ENCODE results near the gene PHF2.

PHF2 gene

DNA sequence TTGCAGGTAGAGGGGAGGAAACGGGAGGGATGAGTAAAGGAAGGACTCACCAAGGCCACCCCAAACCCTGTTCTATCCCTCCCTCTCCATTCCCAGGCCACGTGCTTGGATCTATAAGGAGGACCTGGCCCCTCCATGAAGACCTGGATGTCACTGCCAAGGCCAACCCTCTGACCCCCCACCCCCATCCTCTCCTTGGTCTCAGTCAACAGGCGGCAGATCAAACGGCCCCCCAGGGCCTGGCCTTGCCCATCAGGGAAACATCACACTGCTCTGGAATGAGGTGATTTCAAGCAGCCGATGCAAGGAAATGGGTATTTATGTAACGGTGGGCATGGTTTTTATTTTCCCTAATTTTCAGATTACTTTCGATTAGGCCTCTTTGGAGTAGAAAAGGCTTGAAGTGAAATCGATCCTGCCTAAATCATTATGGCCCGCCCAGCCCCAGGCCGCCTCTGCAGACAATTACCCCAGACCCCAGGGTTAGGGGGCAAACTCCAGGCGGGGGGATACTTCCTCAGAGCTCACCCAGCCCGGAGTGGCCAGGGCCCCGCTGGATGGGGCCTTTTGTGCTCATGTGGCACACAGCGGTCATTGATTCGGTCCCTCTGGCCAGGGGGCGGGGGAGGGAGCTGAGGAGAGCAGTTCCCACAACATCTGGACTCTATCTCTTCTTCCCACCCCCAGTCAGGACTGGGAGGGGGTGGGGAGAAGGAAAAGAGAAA lies 125.3 kb downstream of the PHF2 start:
- no peak for DNase-seq (ENCODE audit: low read depth in 2 of 2)

- no peak for DNase-seq (ENCODE audit: low read depth in 2 of 2)
Observed at GRCh38 chr9:93702261-93702660, 125.9 kb downstream of the PHF2 start.

GRCh38 chr9:93708289-93708986 lies 132.1 kb downstream of the PHF2 start:
- no peak for DNase-seq (ENCODE audit: low read depth in 2 of 2)

- DNase-seq (ENCODE audit: low read depth in 2 of 2), result no peak
Observed at GRCh38 chr9:93708987-93709302, 132.6 kb downstream of the PHF2 start.

DNA sequence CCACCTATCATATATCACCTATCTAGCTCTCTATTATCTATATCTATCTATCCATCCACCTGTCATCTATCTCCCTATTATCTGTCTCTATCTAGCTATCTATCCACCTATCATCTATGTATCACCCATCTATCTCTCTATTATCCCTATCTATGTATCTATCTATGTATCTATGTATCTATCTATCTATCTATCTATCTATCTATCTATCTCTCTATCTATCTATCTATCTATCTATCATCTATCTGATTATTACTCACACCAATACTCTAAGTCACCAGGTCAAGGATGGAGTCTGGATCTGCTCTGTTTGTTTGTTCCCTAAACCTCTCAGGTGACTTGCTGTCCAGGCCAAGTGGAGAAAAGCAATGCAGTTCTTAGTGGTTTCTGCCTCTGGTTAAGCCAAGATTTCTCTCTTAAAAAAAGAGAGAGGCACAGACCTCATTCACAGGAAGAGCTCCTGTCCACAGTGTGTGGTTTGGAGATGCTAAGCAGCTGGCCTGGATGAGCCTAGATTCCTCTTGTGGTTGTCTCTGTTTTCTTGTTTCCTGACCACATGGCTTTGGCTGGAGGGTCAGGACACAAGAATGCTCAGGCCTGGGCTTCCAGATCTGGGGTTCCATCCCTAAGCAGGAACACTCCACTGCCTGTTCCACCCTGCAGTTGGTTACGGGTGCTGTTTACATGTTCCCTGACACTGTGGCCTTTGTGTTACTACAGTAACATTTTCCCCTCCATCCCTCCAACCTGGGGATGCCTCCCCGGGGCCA lies 133.4 kb downstream of the PHF2 start:
- DNase-seq (ENCODE audit: low read depth in 2 of 2), result no peak

GRCh38 chr9:93710370-93710723 lies 134.0 kb downstream of the PHF2 start:
- DNase-seq (ENCODE audit: low read depth in 2 of 2), result no peak

DNA sequence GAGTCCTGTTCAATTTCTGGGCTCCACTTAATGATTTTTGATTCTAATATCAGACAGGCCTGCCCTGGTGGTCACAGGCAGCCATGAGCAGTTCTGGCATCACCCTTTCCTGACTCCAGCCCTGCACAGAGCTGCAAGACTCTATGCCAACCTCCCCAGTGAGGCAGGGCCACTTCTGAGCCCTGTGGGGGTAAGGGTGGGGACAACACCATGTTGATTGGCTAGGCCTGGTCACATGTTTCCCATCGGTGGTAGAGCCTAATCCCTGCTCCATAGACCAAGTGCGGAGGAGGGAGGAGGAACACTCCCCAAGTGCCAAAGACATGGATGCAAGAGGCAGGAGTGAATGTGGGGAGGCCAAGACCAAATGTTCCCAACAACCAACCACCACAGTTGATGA lies 134.6 kb downstream of the PHF2 start:
- no peak for DNase-seq (ENCODE audit: low read depth in 2 of 2)

DNA sequence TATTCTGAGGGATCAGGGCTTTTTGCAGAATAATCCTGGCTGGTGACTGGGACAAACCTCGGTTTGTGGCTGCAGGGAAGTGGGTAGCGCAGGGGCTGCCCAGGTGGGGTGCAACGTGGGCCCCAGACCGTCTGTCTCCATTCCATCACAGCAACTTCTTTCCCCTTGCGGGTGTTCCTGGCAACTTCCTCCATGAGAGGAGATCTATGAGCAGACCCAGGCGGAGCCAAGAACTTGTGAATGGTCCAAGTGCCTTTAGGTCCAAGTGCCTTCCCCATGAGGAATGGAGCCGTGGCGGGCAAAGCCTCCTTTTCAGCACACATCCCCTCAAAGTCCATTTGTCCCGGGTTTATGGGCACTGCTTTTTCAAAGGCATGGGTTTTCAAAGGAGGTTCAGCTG lies 136.5 kb downstream of the PHF2 start:
- no peak for DNase-seq (ENCODE audit: low read depth in 2 of 2)

GRCh38 chr9:93713716-93714115 lies 137.3 kb downstream of the PHF2 start:
- DNase-seq (ENCODE audit: low read depth in 2 of 2), result no peak

GRCh38 chr9:93721417-93721965 lies 145.1 kb downstream of the PHF2 start:
- DNase-seq (ENCODE audit: low read depth in 2 of 2), result no peak

DNA sequence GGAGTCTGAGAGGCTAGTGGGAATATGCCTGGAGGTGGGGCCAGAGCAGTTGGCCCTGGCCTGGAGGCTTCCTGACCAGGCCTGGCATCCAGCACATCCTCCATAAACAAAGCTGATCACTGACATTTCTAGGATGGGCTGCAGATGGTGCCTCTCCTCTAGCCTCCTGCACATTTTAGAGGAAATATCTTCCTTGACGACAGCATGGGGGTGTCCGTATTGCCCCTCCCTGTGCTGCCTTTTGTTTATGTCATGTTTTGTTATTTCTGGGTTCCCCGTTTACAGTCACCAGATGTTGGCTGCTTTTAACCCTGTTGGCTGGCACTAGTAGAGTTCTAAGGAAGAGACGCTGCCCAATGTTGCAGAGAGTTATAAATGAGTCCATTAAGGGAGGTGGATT lies 148.5 kb downstream of the PHF2 start:
- DNase-seq (ENCODE audit: low read depth in 2 of 2), result no peak

DNA sequence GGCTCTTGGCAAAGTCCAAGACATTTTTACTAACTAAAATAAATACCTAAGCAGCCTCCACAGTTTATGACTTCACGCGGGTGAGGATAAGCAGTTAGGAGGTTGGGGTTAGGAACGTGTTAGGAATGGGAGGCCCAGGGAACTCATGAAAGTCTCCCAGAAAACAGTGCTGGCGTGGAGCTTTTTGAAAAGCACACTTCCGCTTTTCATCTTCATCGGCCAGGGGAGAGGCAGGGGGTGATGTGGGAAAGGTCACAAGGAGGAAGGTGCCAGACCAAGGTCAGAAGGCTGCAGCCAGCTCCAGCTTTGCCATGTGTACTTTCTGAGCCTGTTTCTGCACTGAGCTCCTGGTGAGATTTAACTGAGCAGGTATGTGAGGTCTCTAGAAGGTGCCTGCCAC lies 149.0 kb downstream of the PHF2 start:
- DNase-seq (ENCODE audit: low read depth in 2 of 2), result no peak

DNA sequence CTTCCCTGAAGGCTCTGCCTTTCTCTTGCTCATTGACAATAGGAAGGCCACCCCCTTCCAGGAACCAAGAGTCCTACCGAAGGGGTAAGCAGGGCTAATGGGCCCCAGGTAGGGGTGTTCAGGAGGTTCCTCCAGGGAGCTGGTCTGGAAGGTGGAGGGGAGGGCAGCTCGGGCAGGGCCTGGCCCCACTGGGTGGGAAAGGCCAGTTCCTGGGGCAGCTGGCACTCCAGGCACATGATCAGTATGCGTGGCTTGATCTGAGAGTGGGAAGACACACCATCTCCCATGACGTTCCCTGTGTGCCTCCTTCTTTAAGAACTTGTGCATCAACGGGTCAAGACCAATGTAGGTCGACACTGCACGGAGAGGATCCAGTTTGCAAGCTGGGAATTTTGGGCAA lies 149.8 kb downstream of the PHF2 start:
- DNase-seq (ENCODE audit: low read depth in 2 of 2), result no peak

Measured in activated CD8-positive, alpha-beta memory T cell treated with anti-CD3 and anti-CD28 coated beads for 4 hours (primary cell).